ENCODE measurements around the gene HMX3. TPM values are rescaled to one million over a fixed set of nuclear protein-coding genes. Genes with fewer than 3 reads are reported as not detected.
"Not testable (repeated sequence)": the region's sequence is repeated elsewhere in the genome, so short reads cannot be mapped to it uniquely, and the experiment has no call there.

The HMX3 gene
- total and polyA plus RNA-seq, 2 of the 8 experiments (the other 6 are each of a cell fraction or from before 2014, with no cell fraction given) = 0.05 TPM; not detected in 1

DNA sequence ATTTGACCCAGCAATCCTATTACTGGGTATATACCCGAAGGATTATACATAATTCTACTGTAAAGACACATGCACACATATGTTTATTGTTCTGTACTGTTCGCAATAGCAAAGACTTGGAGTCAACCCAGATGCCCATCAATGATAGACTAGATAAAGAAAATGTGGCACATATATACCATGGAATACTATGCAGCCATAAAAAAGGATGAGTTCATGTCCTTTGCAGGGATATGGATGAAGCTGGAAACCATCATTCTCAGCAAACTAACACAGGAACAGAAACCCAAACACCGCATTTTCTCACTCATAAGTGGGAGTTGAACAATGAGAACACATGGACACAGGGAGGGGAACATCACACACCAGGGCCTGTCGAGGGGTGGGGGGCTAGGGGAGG lies 42.6 kb downstream of the HMX3 start:
- H3K9me3 ChIP-seq (ENCODE audit: insufficient read depth in 2 of 2, low read depth in 1 of 2, low read length in 1 of 2); H2BK5ac ChIP-seq (ENCODE audit: low read depth, low read length); H3K4me3 ChIP-seq (ENCODE audit: extremely low read depth in 1 of 4, insufficient read depth in 2 of 4, low read depth in 3 of 4, low read length in 4 of 4); H2AK5ac ChIP-seq (ENCODE audit: low read depth, low read length); H3K56ac ChIP-seq (replicated peaks; ENCODE audit: insufficient read length, low read depth, low read length); H3K79me1 ChIP-seq (ENCODE audit: low read depth, low read length); DNase-seq (ENCODE audit: low read depth in 1 of 2, low spot score in 2 of 2); H2BK15ac ChIP-seq (ENCODE audit: low read length); H3K4me1 ChIP-seq (replicated peaks in 1 of 4; ENCODE audit: control insufficient read depth in 3 of 4, insufficient read depth in 4 of 4, low read length in 3 of 4); H2BK20ac ChIP-seq (ENCODE audit: low read length); H3K4ac ChIP-seq (replicated peaks; ENCODE audit: insufficient read length, low read depth, low read length); H3K9ac ChIP-seq (replicated peaks in 1 of 4; ENCODE audit: extremely low read depth in 1 of 4, low read depth in 3 of 4, low read length in 3 of 4); FAIRE-seq; H3K18ac ChIP-seq (ENCODE audit: extremely low read depth, low read length); H3K79me2 ChIP-seq (ENCODE audit: control insufficient read depth in 1 of 2, insufficient read depth in 2 of 2, low read length in 2 of 2); H2BK120ac ChIP-seq (replicated peaks; ENCODE audit: low read depth, low read length); H4K5ac ChIP-seq (ENCODE audit: insufficient read length, low read depth, low read length); H4K20me1 ChIP-seq (replicated peaks in 1 of 2; ENCODE audit: control insufficient read depth in 1 of 2, insufficient read depth in 2 of 2, low read length in 2 of 2); H3K23me2 ChIP-seq (ENCODE audit: low read depth, low read length); POLR2A ChIA-PET (ENCODE audit: partially characterized antibody); H3K36me3 ChIP-seq (ENCODE audit: control insufficient read depth in 2 of 4, insufficient read depth in 4 of 4, low read length in 3 of 4); H3K27me3 ChIP-seq (replicated peaks in 1 of 4; ENCODE audit: control insufficient read depth in 3 of 4, extremely low read depth in 1 of 4, insufficient read depth in 3 of 4, low read length in 3 of 4); H2AFZ ChIP-seq (ENCODE audit: low read length); H2BK12ac ChIP-seq (ENCODE audit: low read depth, low read length); H4K8ac ChIP-seq (ENCODE audit: extremely low read depth, insufficient read depth, low read length); H3K23ac ChIP-seq (ENCODE audit: insufficient read length); H3K4me2 ChIP-seq (ENCODE audit: insufficient read depth in 1 of 2, low read depth in 2 of 2, low read length in 2 of 2); H3K14ac ChIP-seq (ENCODE audit: insufficient read length); H3K27ac ChIP-seq (ENCODE audit: low read depth, low read length); H4K91ac ChIP-seq (replicated peaks; ENCODE audit: insufficient read length, low read length): not testable (repeated sequence)
- CTCF ChIA-PET (ENCODE audit: partially characterized antibody) = interaction anchor here (0.6 kb wide), 1 partner anchor 138 kb away, joined by 3 read pairs; no protein-coding TSS in a partner anchor
- WGBS, 2 experiments (ENCODE audit: extremely low coverage in 1 of 2, insufficient coverage in 1 of 2, insufficient read length in 1 of 2, insufficient replicate concordance in 2 of 2, low coverage in 1 of 2, low lambda C conversion rate in 2 of 2, missing lambda C conversion rate in 1 of 2) = 93% methylated on average over 4 of the region's 4 CpGs; no CpG with 5 or more reads in 1 of the 2 experiments
